A673 (cell line): ENCODE data around the gene RUNX2.

Experiments used
- EZH2 ChIP-seq: fragments of 200-600 bp; sonication (generic); IDR thresholded peaks from 2 replicates; pipeline ENCODE4 v1.6.1; 2017; ENCODE audit warnings: borderline replicate concordance, low read depth, mild to moderate bottlenecking, mixed read lengths, antibody characterized with exemption, low read length; ENCODE audit not compliant: poor library complexity, severe bottlenecking
- TF ChIP-seq, protein P1 (sequence below): fragments of 300-800, 200-600 bp; sonication (generic); conservative IDR thresholded peaks from 2 replicates; pipeline ENCODE4 v1.5.1; 2017; ENCODE audit warnings: low read depth, mild to moderate bottlenecking, antibody characterized with exemption, low read length, moderate library complexity, mixed read lengths

DNA sequence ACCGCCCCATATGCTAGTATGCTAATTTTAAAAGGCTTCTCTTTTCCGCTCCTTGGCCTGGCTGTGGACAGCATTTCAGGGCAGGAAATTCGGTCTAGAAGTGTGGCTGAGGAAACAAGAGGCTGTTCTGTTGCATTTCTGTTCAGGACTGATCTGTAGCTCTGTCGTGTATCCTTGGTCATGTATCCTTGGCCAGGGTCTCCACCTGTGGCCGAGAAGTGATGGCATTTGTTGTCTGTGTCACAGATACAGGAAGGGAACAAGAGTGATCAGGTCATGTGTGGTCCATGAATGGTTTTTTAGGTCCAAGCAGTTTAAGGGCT, 350.1 kb downstream of the RUNX2 start:
- TF ChIP-seq, protein P1, sequence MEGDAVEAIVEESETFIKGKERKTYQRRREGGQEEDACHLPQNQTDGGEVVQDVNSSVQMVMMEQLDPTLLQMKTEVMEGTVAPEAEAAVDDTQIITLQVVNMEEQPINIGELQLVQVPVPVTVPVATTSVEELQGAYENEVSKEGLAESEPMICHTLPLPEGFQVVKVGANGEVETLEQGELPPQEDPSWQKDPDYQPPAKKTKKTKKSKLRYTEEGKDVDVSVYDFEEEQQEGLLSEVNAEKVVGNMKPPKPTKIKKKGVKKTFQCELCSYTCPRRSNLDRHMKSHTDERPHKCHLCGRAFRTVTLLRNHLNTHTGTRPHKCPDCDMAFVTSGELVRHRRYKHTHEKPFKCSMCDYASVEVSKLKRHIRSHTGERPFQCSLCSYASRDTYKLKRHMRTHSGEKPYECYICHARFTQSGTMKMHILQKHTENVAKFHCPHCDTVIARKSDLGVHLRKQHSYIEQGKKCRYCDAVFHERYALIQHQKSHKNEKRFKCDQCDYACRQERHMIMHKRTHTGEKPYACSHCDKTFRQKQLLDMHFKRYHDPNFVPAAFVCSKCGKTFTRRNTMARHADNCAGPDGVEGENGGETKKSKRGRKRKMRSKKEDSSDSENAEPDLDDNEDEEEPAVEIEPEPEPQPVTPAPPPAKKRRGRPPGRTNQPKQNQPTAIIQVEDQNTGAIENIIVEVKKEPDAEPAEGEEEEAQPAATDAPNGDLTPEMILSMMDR: no peak
- no peak for TF ChIP-seq EZH2
